HG02678 (cell line): ENCODE data around the gene PSMA5.
"Not testable (repeated sequence)": the region's sequence is repeated elsewhere in the genome, so short reads cannot be mapped to it uniquely, and the experiment has no call there.

Source experiments
- ATAC-seq: cut with Tn5 transposase; IDR thresholded peaks from one replicate; pipeline ENCODE4 v1.9.1; 2021; ENCODE audit warnings: mild to moderate bottlenecking, moderate library complexity; ENCODE audit not compliant: unreplicated experiment

Gene PSMA5

GRCh38 chr1:109392788-109393616, 33.2 kb downstream of the PSMA5 start:
- ATAC-seq: no peak

- peak; percentile 13 for ATAC-seq
Observed at GRCh38 chr1:109392037-109392787, 34.0 kb downstream of the PSMA5 start.

- ATAC-seq: peak; percentile 80
Observed at GRCh38 chr1:109391626-109392025, 34.6 kb downstream of the PSMA5 start.

GRCh38 chr1:109391157-109391556, 35.1 kb downstream of the PSMA5 start:
- ATAC-seq: no peak

GRCh38 chr1:109389638-109390341, 36.5 kb downstream of the PSMA5 start:
- ATAC-seq: no peak

GRCh38 chr1:109388884-109389637, 37.2 kb downstream of the PSMA5 start:
- ATAC-seq: no peak

GRCh38 chr1:109388208-109388711, 38.0 kb downstream of the PSMA5 start:
- no peak for ATAC-seq

GRCh38 chr1:109386054-109386717, 40.1 kb downstream of the PSMA5 start:
- no peak for ATAC-seq

GRCh38 chr1:109385417-109385816, 40.8 kb downstream of the PSMA5 start:
- no peak for ATAC-seq

- ATAC-seq: no peak
Observed at GRCh38 chr1:109383854-109384253, 42.4 kb downstream of the PSMA5 start.

GRCh38 chr1:109383087-109383779, 43.0 kb downstream of the PSMA5 start:
- ATAC-seq: no peak

GRCh38 chr1:109381573-109381972, 44.7 kb downstream of the PSMA5 start:
- ATAC-seq: no peak

- no peak for ATAC-seq
Observed at GRCh38 chr1:109379907-109380306, 46.3 kb downstream of the PSMA5 start.

- no peak for ATAC-seq
Observed at GRCh38 chr1:109379422-109379821, 46.8 kb downstream of the PSMA5 start.

- no peak for ATAC-seq
Observed at GRCh38 chr1:109377698-109378097, 48.5 kb downstream of the PSMA5 start.

- ATAC-seq: not testable (repeated sequence)
Observed at GRCh38 chr1:109373696-109374095, 52.6 kb downstream of the PSMA5 start.

- no peak for ATAC-seq
Observed at GRCh38 chr1:109373126-109373525, 53.1 kb downstream of the PSMA5 start.

- ATAC-seq: no peak
Observed at GRCh38 chr1:109372281-109372680, 54.0 kb downstream of the PSMA5 start.

GRCh38 chr1:109371341-109371739, 54.9 kb downstream of the PSMA5 start:
- no peak for ATAC-seq
